Keratinocyte (primary cell): Measurements from ENCODE around the gene DCAF7. TPM values are rescaled to one million over a fixed set of nuclear protein-coding genes. Genes with fewer than 3 reads are reported as not detected.
A peak's percentile ranks its signal among the peaks of the same experiment; 100 is the strongest.

Experiments
- DNase-seq: peaks from one replicate; pipeline ENCODE4 v3.0.0-alpha.2; 2011; ENCODE audit warnings: low read depth, missing footprints, low spot score
- FAIRE-seq: peaks from 2 replicates; lab custom pipeline; 2011; peaks lifted over from hg19 to GRCh38; lab: Jason Lieb, UNC
- H2AFZ ChIP-seq: 2 replicates; pipeline ENCODE4 v1.6.0; 2012; ENCODE audit warnings: low read length, control low read depth, inconsistent platforms; ENCODE audit not compliant: control insufficient read depth
- H3K27ac ChIP-seq: 2 replicates; pipeline ENCODE4 v1.5.1; 2011; ENCODE audit warnings: low read length; ENCODE audit not compliant: control insufficient read depth, insufficient read depth
- H3K27me3 ChIP-seq: 3 replicates; pipeline ENCODE4 v1.6.0; 2011; ENCODE audit warnings: low read length; ENCODE audit not compliant: control insufficient read depth, insufficient read depth; ENCODE audit errors: extremely low read depth
- H3K36me3 ChIP-seq, 2 experiments: 2 replicates in 1 of 2; 3 replicates in 1 of 2; pipeline ENCODE4 v1.5.1; 2011; ENCODE audit warnings: low read length in 2 of 2, mild to moderate bottlenecking in 1 of 2; ENCODE audit not compliant: control insufficient read depth in 2 of 2, insufficient read depth in 2 of 2; ENCODE audit errors: extremely low read depth in 1 of 2
- H3K4me1 ChIP-seq: 3 replicates; pipeline ENCODE4 v1.5.1; 2011; ENCODE audit warnings: low read length; ENCODE audit not compliant: control insufficient read depth, insufficient read depth; ENCODE audit errors: extremely low read depth
- H3K4me2 ChIP-seq: 3 replicates; pipeline ENCODE4 v1.6.0; 2011; ENCODE audit warnings: low read depth, low read length; ENCODE audit not compliant: control insufficient read depth, insufficient read depth; ENCODE audit errors: extremely low read depth
- H3K4me3 ChIP-seq, 3 experiments: fragments of 200-600 bp in 1 of 3; sonication (generic) in 1 of 3; 2 replicates in 2 of 3; 3 replicates in 1 of 3; pipeline ENCODE4 v1.5.1; 2011 to 2016; ENCODE audit warnings: low read length in 3 of 3, mild to moderate bottlenecking in 3 of 3, control low read depth in 2 of 3, inconsistent platforms in 1 of 3, low read depth in 1 of 3, mixed read lengths in 1 of 3, mixed run types in 1 of 3, moderate library complexity in 1 of 3; ENCODE audit not compliant: control insufficient read depth in 2 of 3, insufficient read depth in 2 of 3; ENCODE audit errors: extremely low read depth in 1 of 3
- H3K79me2 ChIP-seq: 2 replicates; pipeline ENCODE4 v1.6.0; 2012; ENCODE audit warnings: low read length; ENCODE audit not compliant: control insufficient read depth, insufficient read depth
- H3K9ac ChIP-seq: 3 replicates; pipeline ENCODE4 v1.6.0; 2011; ENCODE audit warnings: low read length; ENCODE audit not compliant: control insufficient read depth, insufficient read depth; ENCODE audit errors: extremely low read depth
- H3K9me1 ChIP-seq: 3 replicates; pipeline ENCODE4 v1.6.0; 2011; ENCODE audit warnings: low read length; ENCODE audit not compliant: control insufficient read depth, insufficient read depth; ENCODE audit errors: extremely low read depth
- H3K9me3 ChIP-seq: 2 replicates; pipeline ENCODE4 v1.5.1; 2012; ENCODE audit warnings: low read depth, low read length; ENCODE audit not compliant: control insufficient read depth
- H4K20me1 ChIP-seq: 3 replicates; pipeline ENCODE4 v1.6.0; 2011; ENCODE audit warnings: low read length; ENCODE audit not compliant: control insufficient read depth, insufficient read depth; ENCODE audit errors: extremely low read depth
- CTCF ChIP-seq, 3 experiments: IDR thresholded peaks in 1 of 3; conservative IDR thresholded peaks in 1 of 3; optimal IDR thresholded peaks in 1 of 3; 2 replicates in 2 of 3; 3 replicates in 1 of 3; pipeline versions ENCODE3 to v1.5.1; 2011; ENCODE audit warnings: low read length in 3 of 3, mild to moderate bottlenecking in 3 of 3, moderate library complexity in 2 of 3, control low read depth in 1 of 3, inconsistent platforms in 1 of 3; ENCODE audit not compliant: insufficient read depth in 2 of 3; ENCODE audit errors: extremely low read depth in 1 of 3
- EZH2 ChIP-seq: IDR thresholded peaks from one replicate; pipeline ENCODE4 v1.6.1; 2012; ENCODE audit warnings: inconsistent platforms, mild to moderate bottlenecking, low read length, moderate library complexity
- dilution Hi-C: fragments of 300-500 bp; cut with MboI; formaldehyde crosslinking; loops from one replicate; pipeline ENCODE4 v1.7.0; 2020; ENCODE audit warnings: low sequenced_read_pairs; ENCODE audit not compliant: extremely low pct_ligation_motif_present
- polyA plus RNA-seq, 5 experiments: library from polyadenylated mRNA; depleted of rRNA in 3 of 5; stranded (reverse) in 3 of 5; stranded (forward) in 1 of 5; unstranded in 1 of 5; fragments of >200 nt; gene quantifications; 1 replicate in 1 of 5; 2 replicates in 3 of 5; 3 replicates in 1 of 5; pipeline versions ENCODE4 v1.2.1 to v1.2.3, GENCODE V29; 2011 to 2012; ENCODE audit warnings: missing spikeins in 2 of 5, low read depth in 1 of 5, low replicate concordance in 1 of 5

DCAF7 gene
- polyA plus RNA-seq, 1 donor (not counting 4 experiments of a cell fraction or from before 2014, with no cell fraction given), result 32.6 TPM

- Histone ChIP-seq H3K4me3 (peak overlapping the region; percentile 71 to 82 (median 78)), H3K4me1 (peaks cover 11% of the 10 kb centered on the region), H3K9me3 (no peaks in the 10 kb centered on the region), H2AFZ (no peak overlapping the region), H3K4me2 (peak overlapping the region; percentile 90), H3K27ac (no peak overlapping the region), H3K36me3 (no peaks in the 10 kb centered on the region), H3K9me1 (no peaks in the 10 kb centered on the region), H3K79me2 (peaks cover 32% of the 10 kb centered on the region), H3K9ac (peak overlapping the region; percentile 77), H3K27me3 (no peaks in the 10 kb centered on the region), H4K20me1 (peaks cover 2% of the 10 kb centered on the region)
- dilution Hi-C loops, result no loop called here
- TF ChIP-seq EZH2, result no peak
- TF ChIP-seq CTCF (optimal IDR thresholded peaks at IDR 0.05 in 1 of 3, IDR thresholded peaks at IDR 0.05 in 1 of 3, conservative IDR thresholded peaks at IDR 0.05 in 1 of 3; ENCODE audit: extremely low read depth in 1 of 3, insufficient read depth in 2 of 3, low read length in 3 of 3), result no peak
- DNase-seq (no peak), FAIRE-seq (no peak)
Measured at GRCh38 chr17:63623786-63624530, 73.7 kb downstream of the DCAF7 start.

DNA sequence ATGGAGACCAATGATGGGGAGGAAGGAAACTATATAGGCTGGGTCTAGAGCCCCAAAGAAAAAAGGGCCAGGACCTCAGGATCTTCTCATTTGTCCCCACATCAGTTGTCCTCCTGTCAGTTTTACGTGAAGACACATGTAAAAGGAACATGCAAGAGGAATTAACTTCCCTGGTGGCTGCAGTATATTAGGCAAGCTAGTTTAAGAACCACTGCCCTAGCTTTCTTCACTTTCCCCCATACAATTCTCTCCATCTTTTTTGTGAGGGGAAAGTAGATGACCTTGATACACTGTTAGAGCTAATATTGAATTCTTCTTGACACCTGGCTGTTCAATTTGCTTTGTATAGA, 74.2 kb downstream of the DCAF7 start:
- Histone ChIP-seq H3K4me2 (no peak overlapping the region), H3K4me1 (peaks cover 11% of the 10 kb centered on the region), H2AFZ (no peak overlapping the region), H3K27me3 (no peaks in the 10 kb centered on the region), H4K20me1 (peaks cover 2% of the 10 kb centered on the region), H3K4me3 (no peak overlapping the region), H3K9ac (no peak overlapping the region), H3K9me3 (no peaks in the 10 kb centered on the region), H3K79me2 (peaks cover 32% of the 10 kb centered on the region), H3K36me3 (no peaks in the 10 kb centered on the region), H3K27ac (no peak overlapping the region), H3K9me1 (no peaks in the 10 kb centered on the region)
- TF ChIP-seq EZH2, result no peak
- no peak for TF ChIP-seq CTCF (optimal IDR thresholded peaks at IDR 0.05 in 1 of 3, IDR thresholded peaks at IDR 0.05 in 1 of 3, conservative IDR thresholded peaks at IDR 0.05 in 1 of 3; ENCODE audit: extremely low read depth in 1 of 3, insufficient read depth in 2 of 3, low read length in 3 of 3)
- DNase-seq (no peak), FAIRE-seq (no peak)
- dilution Hi-C loops, result no loop called here
